Measurements from ENCODE around the gene AOPEP.

AOPEP gene

GRCh38 chr9:94850540-94851434, 124.3 kb downstream of the AOPEP start:
- DNase-seq (ENCODE audit: low spot score) = no peak

GRCh38 chr9:94851467-94851866, 125.0 kb downstream of the AOPEP start:
- DNase-seq (ENCODE audit: low spot score) = no peak

DNA sequence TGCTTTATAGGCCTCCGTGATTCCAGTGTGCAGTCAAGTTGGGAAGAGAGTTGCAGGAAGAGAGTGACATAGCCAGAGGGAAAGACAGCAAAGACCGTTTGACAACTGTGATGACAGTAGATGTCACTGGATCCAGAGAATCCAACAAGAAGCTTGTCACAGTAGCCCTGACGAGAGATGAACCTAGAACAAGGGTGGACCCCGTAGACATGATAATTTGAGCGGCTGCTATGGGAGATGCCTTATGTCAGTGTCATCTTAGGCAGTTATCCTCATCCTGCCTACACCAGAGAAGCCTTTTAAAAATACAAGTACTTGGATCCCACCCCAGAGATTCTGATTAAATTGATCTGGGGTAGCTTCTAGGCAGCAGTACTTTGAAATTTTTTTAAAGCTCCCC, 125.4 kb downstream of the AOPEP start:
- DNase-seq (ENCODE audit: low spot score) = no peak

DNA sequence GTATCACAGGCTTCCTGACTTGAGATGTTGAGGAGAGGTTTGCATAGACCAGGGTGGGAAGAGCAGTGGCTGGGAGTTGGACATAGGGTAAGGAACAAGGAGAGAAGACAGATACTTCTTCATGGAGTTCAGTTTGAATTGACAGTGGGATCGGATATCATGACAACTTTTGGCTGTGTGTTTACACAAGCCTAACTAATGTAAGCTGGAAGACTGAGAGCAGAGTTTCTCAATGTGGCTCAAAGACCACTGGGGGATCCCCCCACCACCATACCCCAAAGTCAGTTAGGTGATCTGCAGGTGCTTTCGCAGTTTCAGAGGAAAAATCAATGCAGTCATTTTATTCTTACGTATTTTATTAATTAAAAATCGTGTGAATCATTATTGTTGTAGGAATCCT, 125.9 kb downstream of the AOPEP start:
- DNase-seq (ENCODE audit: low spot score) = no peak

GRCh38 chr9:94853887-94854286, 127.4 kb downstream of the AOPEP start:
- DNase-seq (ENCODE audit: low spot score) = no peak

DNA sequence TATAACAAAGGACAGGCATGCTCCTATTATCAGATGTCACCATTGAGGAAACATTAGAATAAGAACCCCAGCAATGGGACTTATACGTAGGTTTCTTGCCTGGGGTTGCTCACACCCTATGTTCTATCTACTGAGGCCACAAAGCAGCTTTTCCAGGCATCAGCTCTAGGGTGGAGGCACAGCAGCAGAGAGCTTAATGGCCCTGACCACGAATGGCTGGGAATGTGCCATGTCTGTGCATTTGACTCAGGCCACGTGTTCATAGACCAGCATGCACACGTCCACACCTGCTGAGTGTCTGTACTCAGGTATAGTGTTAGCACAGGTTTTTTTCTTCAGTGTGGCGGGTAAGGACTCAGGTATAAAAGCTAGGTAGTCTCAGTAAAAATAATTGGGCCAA, 129.4 kb downstream of the AOPEP start:
- DNase-seq (ENCODE audit: low spot score) = no peak

- no peak for DNase-seq (ENCODE audit: low spot score)
Measured at GRCh38 chr9:94857791-94858190, 131.3 kb downstream of the AOPEP start.

GRCh38 chr9:94859226-94859625, 132.7 kb downstream of the AOPEP start:
- DNase-seq (ENCODE audit: low spot score) = no peak

DNA sequence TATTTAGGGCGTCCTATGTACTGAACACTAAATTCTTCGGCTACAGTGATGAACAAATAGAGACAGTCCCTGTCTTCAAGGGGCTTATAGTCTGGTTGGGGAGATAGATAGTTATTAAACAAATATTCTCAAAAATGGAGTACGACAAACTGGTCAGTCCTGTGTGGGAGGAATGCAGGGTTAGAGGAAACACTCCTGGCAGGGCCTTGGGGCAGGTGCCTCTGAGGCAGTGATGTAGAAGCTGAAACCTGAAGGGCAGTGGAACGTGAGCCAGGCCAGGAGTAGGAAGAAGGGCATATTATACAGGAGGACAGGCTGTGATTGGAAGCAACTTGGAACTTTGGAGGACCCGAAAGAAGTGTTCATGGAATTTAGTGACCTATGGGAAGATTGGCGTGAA, 133.4 kb downstream of the AOPEP start:
- no peak for DNase-seq (ENCODE audit: low spot score)

DNA sequence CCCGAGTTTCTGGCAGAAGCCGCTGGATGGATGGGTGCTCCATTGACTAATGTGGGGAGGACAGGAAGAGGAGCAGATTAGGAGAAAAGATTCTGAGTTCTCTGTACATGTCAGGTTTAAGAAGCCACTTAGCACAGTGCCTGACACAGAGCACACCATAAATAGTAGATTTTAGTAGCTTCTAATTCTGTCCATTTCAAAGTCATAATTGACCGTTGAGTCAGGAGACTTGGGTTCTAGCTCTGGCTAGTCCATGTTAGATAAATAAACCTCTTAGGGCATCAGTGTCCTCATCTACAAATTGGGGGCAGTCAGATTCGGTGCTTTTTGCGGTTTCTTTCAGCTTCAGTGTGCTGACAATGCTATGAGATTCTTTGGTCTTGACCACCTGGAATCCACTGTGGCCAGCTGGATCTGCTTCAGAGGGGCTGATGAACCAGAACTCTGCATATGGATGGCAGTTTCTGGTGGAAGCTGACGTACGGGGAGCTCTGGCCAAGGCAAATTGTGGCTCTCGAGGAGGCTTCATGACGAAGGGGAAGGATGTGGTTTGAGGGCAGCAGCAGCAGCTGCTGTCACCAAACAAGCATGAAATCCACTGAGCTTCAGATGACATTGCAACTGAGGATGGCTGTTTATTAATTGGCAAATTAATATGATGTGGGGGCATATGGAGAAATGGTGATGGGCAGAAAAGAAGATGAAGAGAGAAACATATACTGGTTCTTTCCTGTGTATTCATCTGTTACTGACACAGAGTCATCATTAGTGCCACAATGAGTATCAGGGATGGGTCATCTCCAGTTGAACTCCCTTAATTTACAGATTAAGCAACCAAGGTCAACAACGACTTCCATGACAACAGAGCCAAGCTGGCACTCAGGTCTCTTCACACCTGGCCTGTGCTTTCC, 134.4 kb downstream of the AOPEP start:
- no peak for DNase-seq (ENCODE audit: low spot score)

GRCh38 chr9:94861589-94862272, 135.2 kb downstream of the AOPEP start:
- no peak for DNase-seq (ENCODE audit: low spot score)

DNA sequence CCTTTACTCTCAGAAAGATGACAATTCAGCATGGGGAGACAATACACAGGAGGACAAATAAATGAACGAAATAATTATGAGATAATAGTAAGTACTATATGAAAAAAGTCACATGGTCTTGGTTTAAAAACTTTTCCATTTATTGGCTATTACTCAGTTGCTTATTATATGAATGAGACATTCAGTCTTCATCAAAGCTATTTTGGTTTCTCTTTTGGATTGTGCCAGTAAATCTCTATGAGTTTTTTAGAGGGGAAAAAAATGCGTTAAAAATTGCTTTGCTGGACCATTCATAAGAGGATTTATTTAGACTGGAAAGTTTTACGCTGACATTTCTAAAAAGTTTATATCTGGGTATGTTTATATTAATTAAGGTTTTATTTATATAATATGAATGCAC, 137.7 kb downstream of the AOPEP start:
- no peak for DNase-seq (ENCODE audit: low spot score)

- no peak for DNase-seq (ENCODE audit: low spot score)
Measured at GRCh38 chr9:94864862-94865509, 138.5 kb downstream of the AOPEP start.

GRCh38 chr9:94865582-94866452, 139.3 kb downstream of the AOPEP start:
- DNase-seq (ENCODE audit: low spot score) = no peak

DNA sequence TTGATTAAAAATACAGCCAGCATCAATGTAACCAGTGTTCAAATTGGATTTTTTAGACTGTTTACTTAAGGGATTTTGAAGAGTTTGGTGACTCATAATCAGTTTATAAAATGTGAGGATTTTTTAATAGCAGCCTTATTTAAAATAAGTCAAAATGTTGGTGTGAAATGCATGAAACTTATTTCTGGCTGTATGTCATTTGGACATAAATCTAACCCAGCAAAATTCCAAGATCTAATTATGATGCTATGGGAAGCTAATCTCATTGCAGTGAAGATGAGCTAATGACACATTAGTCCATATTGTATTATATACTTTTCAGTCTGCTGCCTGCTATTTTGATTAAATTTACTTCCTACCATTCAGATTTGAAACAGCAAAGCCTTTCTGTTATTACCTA, 140.3 kb downstream of the AOPEP start:
- no peak for DNase-seq (ENCODE audit: low spot score)

DNA sequence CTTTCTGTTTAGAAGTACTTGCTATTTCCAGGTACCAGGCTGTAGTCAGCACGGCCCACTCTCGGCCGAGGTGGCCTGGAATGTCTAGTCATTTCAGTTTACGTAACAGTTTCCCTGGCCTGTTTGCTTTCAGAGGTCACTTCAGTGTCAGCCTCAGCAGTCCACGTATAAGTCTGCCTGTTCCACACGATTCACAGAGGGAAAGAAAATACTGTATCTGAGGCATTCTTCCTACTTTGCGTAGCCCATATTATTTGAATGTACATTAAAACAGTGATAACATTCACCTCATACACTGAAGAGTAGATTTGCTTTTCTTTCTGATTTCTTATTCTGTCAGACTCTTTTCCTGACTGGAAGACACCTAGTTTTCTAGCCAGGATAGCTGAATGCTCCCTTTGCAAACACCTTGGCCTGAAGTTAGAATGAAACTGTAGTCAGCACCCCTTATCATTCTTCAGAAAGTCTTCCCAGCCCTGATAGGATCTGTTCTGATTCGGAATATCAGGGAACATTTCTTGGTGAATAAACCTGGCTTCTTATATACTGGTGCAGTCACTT, 140.9 kb downstream of the AOPEP start:
- no peak for DNase-seq (ENCODE audit: low spot score)

DNA sequence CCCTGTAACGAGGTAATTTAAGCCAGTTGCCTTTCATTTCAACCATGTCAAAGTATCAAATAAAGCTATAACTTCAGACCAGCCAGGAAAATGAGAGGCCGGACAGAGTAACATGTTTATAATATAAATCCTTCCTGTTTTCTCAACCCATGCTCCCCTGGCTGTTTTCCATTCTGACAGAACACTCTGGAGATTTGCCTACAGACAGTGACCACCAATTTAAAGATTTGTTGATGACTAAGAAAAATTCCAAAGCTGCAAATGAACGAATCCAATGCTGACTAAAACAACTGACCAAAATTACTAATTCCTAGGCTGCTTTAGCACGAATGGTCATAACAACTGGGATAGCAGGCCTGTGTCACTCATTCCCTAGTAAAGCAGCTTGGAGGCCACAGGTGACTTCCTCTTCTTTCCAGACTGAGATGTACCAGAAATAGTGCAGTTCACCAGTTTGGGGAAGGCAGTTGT, 141.4 kb downstream of the AOPEP start:
- DNase-seq (ENCODE audit: low spot score) = no peak

GRCh38 chr9:94868464-94868863, 142.0 kb downstream of the AOPEP start:
- DNase-seq (ENCODE audit: low spot score) = no peak

- DNase-seq (ENCODE audit: low spot score) = no peak
Measured at GRCh38 chr9:94869415-94869843, 142.9 kb downstream of the AOPEP start.

DNA sequence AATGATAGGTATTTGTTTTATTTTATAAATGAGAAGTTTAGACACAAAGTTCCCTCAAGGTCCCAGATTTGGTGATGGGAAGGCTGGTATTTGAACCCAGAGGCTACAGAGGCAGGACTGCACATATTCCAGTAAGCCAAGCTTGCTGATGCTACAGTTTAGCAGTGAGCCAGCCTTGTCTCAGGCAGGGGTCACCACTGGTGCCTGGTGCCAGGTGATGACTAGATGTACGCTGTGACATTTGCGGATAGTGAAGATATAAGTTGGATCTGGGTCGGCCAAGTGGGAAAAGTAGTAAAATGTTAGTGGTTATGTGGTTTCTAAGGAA, 143.9 kb downstream of the AOPEP start:
- DNase-seq (ENCODE audit: low spot score) = no peak
